T follicular helper cell (primary cell): ENCODE data around the gene SLFN5.
"Not testable (repeated sequence)": the region's sequence is repeated elsewhere in the genome, so short reads cannot be mapped to it uniquely, and the experiment has no call there.

Source experiments
- DNase-seq: peaks from one replicate; pipeline ENCODE4 v3.0.0-alpha.2; 2020; ENCODE audit warnings: low read depth
- total RNA-seq, 2 experiments: gene quantifications; one replicate each; lab custom pipeline; 2026; lab: John Stamatoyannopoulos, UW

SLFN5 gene
- total RNA-seq, result 122 to 646 reads per million in 2 experiments

DNA sequence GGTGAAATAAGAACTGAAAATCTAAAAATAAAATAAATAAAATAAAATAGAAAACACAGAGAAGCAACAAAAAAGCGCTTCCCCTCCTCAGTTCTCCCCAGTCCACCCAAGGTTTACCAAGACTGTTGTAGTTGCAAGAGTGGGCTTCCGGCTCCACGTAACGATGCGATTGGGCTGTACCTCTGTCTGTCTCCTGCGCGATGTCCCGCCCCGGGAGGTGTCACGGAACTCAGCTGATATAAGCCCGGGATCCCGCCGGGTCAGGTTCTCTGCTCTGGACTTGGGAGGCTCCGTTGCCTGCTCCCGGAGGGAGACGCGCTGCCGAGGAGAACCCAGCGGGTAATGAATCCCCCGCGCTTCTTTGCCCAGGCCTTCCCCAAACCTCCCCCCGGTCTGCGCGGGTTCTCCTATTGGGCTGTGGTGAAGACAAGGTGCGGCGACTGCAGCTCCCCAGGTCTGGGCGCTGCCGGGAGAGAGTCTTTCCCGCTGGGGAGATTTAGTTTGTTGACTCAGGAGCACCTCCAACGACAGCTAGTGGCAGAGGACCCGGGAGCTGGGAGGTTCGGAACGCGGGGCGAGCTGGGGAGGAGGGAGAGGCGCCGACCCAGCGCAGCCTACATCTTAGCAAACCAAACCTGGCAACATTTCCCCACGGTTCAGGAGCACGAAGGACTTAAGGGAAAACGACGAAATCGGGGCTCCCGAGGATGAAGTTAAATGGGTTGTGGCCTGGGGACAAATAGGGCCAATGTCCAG lies at the start of gene SLFN5:
SLFN5 (plus strand) TSS at position 268 of the 756 bp plus-strand sequence. CDS start 15,619 bp downstream, outside the sequence.
- peak; percentile 91 for DNase-seq

GRCh38 chr17:35194001-35194400 lies 48.9 kb upstream of the SLFN5 start, which contains the start of gene SLC35G3:
TSS of gene SLC35G3 (minus strand) at chr17:35194393. CDS start at chr17:35194307, 86 bp downstream.
- not testable (repeated sequence) for DNase-seq

GRCh38 chr17:35195062-35195461 lies 47.8 kb upstream of the SLFN5 start:
- not testable (repeated sequence) for DNase-seq

- DNase-seq, result not testable (repeated sequence)
Measured at GRCh38 chr17:35202582-35202981, 40.3 kb upstream of the SLFN5 start.

DNA sequence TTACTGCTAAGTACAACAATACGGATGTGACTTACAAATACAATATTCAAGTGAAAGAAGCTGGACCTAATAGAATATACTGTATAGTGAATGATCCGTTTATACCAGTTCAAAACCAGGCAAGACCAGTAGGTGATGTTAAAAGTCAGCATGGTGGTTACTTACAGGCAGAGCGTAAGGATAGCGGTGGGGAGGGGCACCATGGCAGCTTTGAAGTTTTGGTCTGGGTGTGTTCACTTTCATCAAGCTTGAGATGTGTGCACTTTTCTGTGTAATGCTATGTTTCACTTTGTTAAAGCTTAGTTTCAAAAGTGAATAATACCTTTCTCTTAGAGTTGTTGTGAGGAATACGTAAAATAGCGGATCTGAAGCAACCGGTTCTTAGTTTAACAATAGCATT lies 32.1 kb upstream of the SLFN5 start:
- DNase-seq, result no peak

DNA sequence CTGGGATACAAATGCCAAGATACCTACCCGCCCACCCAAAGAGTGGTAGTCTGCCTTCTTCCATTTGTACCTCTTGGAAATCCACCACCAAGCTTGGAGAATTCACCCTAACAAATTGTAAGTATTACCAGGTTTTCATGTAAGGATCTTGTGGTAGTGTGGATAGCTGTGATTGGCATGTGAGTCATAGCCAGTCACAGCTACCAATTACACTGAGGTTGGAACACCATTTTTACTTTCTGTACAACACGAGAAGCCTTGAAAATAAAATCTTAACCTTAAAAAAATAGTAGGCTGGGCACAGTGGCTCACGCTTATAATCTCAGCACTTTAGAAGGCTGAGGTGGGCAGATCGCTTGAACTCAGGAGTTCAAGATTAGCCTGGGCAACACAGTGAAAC lies 30.2 kb upstream of the SLFN5 start:
- no peak for DNase-seq

- no peak for DNase-seq
Measured at GRCh38 chr17:35213412-35213940, 29.4 kb upstream of the SLFN5 start.

DNA sequence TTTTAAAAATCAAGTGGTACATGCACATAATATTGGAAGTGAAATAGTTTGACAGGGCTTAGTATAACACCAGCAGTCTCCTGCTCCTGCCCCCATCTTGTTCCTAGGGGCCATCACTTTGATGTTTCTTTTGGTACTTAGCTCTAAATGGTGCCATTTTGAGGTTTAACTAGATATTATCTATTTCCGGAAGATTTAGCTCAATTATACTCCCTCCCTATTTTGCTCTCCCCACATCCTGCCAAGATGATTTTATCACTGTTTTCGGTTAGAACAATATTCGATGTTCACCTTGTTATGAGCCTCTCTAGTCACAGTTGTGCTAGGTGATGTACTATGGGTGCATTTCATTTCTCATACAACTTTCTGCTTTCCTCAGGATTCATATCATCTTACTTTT lies 28.7 kb upstream of the SLFN5 start:
- DNase-seq, result peak; percentile 44

- DNase-seq, result peak; percentile 15
Measured at GRCh38 chr17:35214631-35215273, 28.1 kb upstream of the SLFN5 start.

DNA sequence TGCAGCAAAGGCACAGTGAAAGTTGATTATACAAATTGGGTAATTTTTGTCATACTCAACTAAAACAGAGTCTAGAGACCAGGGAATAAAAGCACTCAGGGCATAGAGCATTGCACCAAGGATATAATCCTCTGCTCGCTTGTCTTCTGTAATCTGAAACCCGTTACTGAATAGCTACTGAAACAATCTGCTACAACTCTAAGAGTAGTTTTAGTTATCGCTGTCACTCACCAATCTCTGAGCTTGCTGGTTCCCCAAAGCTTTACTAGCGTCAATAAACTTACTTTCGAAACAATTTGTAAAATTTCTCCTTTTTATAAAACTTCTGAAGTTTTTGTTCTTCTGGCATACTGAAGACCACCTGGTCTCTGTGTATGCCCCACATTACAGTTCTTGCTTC lies 25.8 kb upstream of the SLFN5 start:
- DNase-seq, result no peak

DNA sequence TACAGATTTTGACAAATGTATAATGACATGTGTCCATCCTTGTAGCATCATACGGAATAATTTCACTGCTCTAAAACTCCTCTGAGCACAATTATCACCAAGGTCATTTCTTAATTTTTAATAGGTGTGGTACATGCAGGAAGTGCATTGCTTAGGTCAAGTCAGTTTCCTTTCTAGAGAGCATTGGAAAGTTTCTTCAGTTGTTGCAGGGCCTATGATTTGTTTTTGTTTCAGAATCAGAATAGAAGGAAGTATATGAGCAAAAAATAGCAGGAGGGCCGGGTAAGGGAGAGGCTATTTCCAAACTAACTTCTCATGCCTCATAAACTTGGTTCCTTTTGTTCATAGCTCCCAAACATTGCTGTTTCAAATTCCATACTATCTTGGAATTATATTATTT lies 24.0 kb upstream of the SLFN5 start:
- no peak for DNase-seq

GRCh38 chr17:35222452-35222851 lies 20.4 kb upstream of the SLFN5 start:
- DNase-seq, result no peak

- DNase-seq, result no peak
Measured at GRCh38 chr17:35224436-35224835, 18.4 kb upstream of the SLFN5 start.

DNA sequence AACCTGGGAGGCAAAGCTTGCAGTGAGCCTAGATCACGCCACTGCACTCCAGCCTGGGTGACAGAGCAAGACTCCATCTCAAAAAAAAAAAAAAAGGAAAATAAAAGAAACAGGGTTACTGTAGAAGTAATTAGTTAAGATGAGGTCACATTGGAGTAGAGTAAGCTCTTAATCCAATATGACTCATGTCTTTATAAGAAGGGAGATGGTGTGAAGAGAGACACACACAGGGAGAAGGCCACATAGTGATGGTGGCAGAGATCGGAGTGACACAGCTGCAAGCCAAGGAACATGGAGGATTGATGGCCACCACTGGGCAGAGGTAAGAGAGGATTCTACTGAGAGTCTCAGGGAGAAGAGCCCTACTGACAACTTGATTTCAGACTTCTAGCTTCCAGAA lies 15.3 kb upstream of the SLFN5 start:
- no peak for DNase-seq

GRCh38 chr17:35229638-35230037 lies 13.2 kb upstream of the SLFN5 start:
- no peak for DNase-seq

DNA sequence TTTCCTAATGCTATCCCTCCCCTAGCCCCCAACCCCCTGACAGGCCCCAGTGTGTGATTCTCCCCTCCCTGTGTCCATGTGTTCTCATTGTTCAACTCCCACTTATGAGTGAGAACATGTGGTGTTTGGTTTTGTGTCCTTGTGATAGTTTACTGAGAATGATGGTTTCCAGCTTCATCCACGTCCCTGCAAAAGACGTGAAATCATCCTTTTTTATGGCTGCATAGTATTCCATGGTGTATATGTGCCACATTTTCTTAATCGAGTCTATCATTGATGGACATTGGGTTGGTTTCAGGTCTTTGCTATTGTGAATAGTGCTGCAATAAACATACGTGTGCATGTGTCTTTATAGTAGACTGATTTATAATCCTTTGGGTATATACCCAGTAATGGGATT lies 8.6 kb upstream of the SLFN5 start:
- not testable (repeated sequence) for DNase-seq

DNA sequence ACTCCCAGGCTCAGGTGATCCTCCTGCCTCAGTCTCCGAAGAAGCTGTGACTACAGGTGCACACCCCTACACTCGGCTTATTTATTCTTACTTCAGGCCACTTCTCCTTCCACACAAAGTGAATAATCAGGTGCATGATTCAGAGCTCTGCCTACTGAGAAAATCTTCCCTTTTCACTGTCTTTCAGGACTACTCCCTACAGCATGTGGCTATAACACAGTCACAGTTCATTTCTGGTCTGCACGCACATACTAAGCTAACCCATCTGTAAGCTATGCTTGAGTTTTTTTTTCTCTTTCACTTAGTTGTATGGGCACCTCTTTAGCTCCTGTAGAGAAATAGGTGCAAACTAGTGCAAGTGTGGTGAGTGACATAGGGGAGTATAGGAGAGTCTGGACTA lies 7.6 kb upstream of the SLFN5 start:
- no peak for DNase-seq

GRCh38 chr17:35235917-35236316 lies 7.0 kb upstream of the SLFN5 start:
- DNase-seq, result no peak

GRCh38 chr17:35236821-35237220 lies 6.1 kb upstream of the SLFN5 start:
- no peak for DNase-seq

GRCh38 chr17:35238821-35239220 lies 4.1 kb upstream of the SLFN5 start:
- no peak for DNase-seq

DNA sequence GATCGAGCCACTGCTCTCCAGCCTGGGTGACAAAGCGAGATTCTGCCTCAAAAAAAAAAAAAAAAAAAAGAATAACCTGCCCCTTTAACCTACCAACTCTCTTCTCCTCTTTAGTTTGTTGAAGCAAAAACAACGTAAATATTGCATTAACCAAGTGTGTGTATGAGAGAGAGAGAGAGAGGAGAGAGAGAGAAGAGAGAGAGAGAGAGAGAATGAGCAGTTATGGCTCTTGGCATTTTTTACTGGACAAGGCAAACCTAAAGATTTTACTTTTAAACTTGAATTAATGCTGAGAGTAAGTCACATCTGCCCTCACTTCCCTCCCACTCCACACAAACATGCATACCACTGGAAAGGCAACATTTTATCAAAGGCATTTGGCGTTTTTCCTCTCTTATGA lies 3.0 kb upstream of the SLFN5 start:
- no peak for DNase-seq

DNA sequence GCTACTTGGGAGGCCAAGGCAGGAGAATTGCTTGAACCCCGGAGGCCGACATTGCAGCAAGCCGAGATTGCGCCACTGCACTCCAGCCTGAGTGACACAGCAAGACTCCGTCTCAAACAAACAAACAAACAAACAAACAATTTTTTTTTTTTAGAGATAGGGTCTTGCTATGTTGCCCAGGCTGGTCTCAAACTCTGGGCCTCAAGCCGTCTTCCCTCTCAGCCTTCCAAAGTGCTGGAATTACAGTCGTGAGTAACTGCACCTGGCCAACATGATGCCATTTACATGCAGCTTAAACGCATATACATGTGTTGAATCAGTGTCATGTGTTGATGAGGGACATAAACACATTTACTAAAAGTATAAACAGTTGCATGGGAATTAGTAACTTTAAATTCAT lies 2.0 kb upstream of the SLFN5 start:
- DNase-seq, result no peak

DNA sequence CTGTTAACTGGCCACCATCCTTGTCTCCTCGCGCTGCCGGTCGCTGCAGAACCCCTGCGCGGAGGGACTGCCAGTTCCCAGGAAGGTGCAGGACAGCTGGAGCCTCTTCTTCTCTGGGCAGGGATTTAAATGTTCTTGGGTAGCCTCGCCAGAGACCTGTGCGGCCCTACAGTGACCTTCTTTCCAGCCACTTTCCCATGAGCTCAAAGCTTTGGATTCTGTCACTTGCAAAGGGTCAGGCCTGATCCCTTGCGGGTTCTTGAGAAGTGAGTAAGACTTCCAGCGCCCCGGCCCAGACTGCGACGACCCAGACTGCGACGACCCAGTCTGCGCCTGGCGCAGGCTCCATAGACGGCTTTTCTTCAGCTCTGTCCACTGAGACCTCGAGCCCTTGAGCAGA lies 1.4 kb upstream of the SLFN5 start:
- DNase-seq, result peak; percentile 23
